SHP77 (cell line): ENCODE measurements around the gene FOXN4.

Source experiments
- DNase-seq, 2 experiments: peaks; one replicate each; lab custom pipeline; 2025; lab: John Stamatoyannopoulos, UW

Gene FOXN4

DNA sequence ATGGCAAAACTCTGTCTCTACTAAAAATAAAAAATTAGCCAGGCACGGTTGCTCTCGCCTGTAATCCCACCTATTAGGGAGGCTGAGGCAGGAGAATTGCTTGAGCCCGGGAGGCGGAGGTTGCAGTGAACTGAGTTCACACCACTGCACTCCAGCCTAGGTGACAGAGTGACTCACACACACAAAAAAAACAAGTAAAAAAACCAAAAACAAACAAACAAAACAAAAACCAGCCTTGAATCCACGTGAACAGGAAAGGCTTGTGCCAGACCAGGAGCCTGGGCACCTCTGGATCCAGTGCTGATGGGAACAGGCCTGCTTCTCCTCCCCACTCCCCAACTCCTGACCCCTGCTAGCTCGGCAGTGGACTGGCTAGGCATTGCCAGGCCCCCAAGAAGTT, 3.5 kb downstream of the FOXN4 start:
- no peak for DNase-seq

DNA sequence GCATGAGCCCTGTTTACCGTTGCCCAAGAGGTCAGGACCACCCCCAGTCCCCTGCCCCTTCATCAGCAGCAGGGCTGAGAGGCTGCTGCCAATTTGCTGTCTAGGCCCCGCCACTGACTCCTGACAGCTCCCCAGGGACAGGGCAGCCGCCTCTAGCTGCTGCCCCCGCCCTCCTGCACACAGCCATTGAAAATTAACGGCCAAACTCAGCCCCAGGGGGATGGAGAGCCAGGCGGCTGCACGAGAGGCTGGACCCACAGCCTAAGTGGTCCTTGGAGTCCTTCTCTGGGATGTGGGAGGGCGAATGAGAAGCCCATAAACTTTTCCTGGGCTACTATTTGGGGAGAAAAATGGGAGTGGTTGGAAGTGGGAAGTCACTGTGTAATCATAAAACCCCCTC, 4.6 kb downstream of the FOXN4 start:
- DNase-seq, result no peak

- DNase-seq, result no peak
These were observed 6.3 kb downstream of the FOXN4 start for GRCh38 chr12:109302770-109303169.

DNA sequence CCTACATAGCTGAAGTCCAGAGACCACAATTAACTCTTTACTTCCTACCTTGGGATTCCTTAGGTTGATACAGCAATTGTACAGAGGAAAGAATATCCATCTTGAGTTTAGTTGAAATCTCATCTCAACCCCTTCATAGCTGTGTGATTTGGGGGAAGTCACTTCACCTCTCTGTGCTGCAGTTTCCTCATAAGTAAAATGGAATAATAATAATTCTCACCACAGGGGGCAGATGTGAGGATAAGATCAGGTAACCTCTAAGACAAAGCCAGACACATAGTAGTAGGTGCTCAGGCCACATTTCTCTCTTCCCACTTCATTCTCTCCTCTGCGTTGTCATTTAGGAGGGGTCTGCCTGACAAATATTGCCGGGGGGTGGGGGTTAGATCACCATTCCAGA, 6.7 kb downstream of the FOXN4 start:
- DNase-seq, result no peak

- no peak for DNase-seq
These were observed 7.4 kb downstream of the FOXN4 start for GRCh38 chr12:109301643-109302168.

DNA sequence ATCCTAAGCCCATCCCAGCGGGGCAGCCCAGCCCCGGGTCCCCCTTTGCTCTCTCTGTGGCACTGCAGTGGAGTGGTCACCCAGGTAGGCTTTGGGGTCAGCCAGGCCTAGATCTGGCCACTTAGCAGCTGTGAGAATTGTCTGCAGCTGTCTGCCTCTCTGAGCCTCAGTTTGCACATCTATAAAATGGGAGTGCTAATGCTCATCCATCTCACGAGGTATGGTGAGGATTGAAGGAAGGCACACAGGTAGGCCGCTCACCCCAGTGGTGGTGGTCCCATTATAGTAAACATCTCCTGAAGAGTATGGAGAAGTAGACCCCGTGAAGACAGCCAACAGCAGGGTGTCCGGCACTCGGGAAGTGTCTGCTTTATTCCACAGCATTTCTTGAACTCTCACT, 9.2 kb downstream of the FOXN4 start:
- no peak for DNase-seq

GRCh38 chr12:109296431-109296830, 12.7 kb downstream of the FOXN4 start:
- no peak for DNase-seq

DNA sequence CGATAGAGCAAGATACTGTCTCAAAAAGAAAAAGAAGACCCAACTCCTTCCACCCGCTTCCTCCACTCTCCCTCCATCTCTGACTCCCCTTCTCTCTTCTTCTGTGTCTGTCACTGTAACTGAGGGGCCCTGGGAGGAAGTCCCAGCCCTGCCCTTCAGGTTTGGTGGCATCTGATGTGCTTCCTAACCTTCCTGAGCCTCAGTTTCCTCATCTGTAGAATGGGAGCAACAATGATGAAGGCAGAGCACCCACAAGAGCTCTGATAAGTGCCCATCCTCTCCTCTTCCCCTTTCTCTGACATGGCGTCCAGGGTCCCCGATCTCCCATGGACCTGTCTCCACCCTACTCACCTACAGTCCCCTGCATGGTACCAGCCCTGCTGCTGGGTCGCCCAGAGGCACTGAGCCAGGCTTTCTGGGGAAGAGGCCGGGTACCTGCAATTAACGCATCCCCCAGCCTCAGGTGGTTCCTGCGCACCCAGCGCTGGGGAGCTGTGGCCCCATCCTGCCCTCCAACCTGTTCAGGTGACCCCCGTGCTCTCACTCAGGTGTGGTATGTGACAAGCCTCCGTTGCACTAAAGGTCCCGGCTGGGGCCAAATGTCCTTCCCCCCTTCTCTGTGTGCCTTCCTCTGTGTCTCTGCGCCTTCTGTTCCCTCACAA, 13.2 kb downstream of the FOXN4 start:
- DNase-seq, result no peak

- DNase-seq, result no peak
These were observed 14.7 kb downstream of the FOXN4 start for GRCh38 chr12:109294286-109294796.

GRCh38 chr12:109293106-109293505, 16.0 kb downstream of the FOXN4 start:
- DNase-seq, result no peak

DNA sequence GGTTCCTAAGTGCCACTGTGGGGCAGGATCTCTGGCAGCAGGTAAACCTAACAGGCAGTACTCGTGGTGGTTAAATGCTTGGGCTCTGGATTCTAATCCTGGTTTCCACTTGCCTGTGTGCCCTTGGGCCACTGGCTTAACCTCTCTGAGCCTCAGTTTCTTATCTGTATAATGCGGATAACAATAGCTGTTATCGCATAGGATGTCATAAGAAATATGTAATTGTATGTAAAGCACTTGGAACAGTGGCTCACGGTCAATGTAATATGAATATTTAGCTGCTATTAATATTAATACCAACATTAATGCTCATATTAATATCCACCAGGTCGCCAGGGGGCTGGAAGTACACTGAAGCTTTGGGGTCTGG, 16.8 kb downstream of the FOXN4 start:
- no peak for DNase-seq

DNA sequence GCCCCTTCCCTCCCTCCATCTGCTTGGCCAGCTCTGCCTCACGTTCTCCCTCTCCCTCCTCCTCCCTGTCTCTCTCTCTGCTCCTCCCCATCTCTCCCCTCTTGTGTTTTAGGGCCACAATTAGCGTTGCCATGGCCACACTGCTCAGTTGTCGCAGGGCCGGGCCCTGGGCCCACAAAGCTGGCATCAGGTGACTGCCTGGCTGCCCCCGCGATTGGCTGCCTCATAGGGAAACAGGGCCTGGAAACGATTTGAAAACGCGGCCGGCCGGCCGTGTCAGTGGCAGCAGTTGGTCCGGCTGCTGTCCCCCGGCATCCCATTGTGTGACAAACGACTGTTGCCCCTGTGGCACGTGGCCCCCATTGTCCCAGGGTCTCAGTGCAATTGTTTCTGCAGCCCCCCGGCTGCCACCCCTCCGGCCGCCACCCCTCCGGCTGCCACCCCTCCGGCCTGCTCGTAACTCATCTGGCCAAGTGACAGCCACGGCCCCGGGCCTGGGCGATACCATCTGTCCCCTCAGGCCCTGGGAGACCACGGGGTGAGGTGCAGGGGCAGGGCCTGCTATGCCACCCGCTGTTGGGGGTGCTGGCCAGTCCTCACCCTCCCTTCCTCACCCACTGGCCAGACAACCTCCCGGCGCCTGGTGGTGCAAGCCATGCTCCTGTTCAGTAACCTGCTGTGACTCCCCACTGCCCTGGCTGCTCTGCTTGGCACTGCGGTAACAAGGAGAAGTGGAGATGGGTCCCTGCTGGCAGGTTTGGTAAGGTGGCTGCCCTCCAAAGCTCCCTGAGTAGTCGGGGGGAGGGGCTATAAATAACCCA, 17.4 kb downstream of the FOXN4 start:
- peak; percentile 93 for DNase-seq

DNA sequence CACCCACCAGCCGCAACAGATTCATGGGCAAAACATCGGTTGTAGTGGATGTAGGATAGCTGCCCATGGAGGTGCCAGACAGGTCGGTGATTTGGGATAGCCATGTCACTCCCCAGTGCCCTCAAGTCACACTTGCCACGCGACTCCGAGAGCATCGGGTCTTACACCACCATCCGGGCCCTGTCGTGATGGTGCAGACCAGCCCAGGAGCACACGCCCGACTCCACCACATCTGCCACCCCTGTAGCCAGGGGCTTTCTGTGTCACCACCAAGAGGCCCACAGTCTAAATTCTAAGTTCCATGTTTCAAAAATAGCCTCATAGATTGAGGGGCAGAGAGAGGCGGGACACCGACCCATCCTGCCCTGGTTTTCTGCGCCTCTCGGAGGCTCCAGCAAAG, 18.0 kb downstream of the FOXN4 start:
- peak in 1 of 2 experiments; percentile 33 for DNase-seq

- DNase-seq, result no peak
These were observed 19.0 kb downstream of the FOXN4 start for GRCh38 chr12:109290061-109290460.

DNA sequence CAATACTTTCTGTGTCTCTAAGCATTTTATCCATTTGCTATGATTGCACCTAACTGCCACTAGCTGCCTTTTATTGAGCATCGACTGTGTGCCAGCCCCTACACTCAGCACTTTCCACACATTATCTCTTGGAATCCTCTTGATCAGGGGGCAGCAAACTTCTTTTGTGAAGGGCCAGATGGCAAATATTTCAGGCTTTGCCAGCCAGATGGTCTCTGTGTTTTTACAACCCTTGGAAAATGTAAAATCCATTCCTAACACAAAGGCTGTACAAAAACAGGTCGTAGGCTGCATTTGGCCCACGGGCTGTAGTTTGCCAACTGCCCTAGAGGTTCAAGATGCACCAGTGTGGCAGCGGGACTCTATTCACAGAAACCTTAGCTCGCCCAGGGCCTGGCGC, 19.5 kb downstream of the FOXN4 start:
- no peak for DNase-seq

GRCh38 chr12:109289004-109289403, 20.1 kb downstream of the FOXN4 start:
- DNase-seq, result no peak

DNA sequence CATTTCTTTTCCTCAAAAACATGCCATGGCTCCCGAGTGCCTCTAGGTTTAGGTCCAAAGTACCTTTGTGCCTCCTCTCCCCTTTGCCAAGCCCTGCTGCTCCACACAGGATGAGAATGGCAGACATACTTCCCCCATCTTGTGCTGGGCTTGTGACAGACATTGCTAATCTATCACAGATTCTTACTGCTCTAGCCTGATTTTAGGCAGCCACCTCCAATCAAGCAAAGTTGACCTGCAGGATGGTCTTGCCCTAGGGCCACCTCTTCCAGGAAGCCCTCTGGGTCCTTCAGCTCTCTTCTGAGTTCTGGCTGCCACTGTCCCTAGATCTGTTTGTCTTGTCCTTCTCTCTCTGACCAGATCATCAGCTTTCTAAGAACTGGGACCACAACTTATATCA, 20.5 kb downstream of the FOXN4 start:
- DNase-seq, result no peak

DNA sequence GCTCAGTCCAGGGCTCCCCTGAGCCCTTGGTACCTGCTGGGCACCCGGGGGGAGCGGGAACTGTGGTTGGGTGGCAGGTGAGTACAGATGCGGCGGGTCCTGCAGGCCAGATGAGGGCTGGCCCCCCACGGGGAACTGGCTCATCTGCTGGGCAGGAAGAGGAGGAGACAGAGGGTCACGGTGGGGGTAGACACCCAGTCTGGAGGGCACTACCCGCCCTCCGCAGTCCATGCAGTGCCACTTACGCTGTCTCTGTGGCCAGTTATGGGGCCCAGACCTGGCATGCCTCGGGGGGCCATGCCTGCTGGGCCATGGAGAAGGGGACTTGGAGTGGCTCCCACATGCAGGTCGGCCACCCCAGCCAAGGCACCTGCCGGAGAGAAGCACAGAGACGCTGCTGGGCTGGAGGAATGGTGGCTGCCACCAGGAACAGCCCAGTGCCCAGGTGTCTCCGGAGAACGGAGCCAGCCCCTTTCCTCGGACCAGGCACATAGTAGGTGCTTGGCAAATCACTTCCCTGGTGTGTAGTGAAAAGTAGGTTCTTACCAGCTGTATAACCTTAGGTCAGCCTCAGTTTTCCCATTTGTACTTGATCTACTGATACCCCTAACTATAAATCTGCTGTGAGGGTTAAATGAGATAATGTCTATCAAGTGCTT, 21.1 kb downstream of the FOXN4 start:
- DNase-seq, result no peak

- DNase-seq, result no peak
These were observed 21.9 kb downstream of the FOXN4 start for GRCh38 chr12:109287181-109287580.

GRCh38 chr12:109286652-109287051, 22.4 kb downstream of the FOXN4 start:
- DNase-seq, result no peak

DNA sequence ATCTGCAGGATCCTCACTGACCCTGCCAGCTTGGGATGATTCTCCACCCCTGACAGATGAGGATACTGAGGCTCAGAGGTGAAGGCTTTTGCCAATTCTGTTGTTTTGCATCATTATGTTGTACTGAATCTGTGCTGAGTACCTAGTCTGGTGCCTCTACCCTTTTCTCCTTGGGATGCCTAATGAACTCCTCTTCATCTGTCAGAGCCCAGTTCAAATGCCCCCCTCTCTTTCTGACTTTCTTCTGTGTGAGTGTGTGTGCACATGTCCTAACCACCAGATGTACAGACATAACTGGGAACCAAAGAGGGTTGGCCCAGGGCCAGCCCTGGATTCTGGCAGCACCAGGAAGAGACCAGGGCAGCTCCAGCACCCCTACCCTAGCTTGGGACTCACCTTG, 22.8 kb downstream of the FOXN4 start:
- no peak for DNase-seq

GRCh38 chr12:109284392-109284791, 24.7 kb downstream of the FOXN4 start:
- DNase-seq, result no peak

DNA sequence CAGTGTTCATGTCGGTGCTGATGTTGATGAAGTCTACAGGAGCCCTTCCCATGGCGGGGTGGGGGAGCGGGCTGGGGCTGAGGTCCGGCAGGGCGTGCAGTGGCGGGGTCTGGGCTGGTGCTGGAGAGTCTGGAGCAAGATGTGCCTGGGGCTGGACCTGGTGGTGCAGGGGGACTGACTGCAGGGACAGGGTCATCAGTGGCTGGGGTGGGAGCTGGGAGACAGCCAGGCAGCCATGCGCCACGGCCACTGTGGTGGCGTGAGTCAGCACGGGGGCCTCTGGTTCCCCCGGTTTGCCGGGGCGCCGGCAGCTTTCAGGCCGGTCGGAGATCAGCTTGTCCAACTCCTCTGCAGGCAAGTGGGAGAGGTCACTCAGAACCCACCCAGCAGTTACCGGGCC, 27.6 kb downstream of the FOXN4 start:
- no peak for DNase-seq
